NCI-H2227 (cell line): ENCODE data around the gene EPB41L1.
"Not testable (repeated sequence)": the region's sequence is repeated elsewhere in the genome, so short reads cannot be mapped to it uniquely, and the experiment has no call there.

Experiments used
- DNase-seq: peaks from one replicate; lab custom pipeline; 2025; ENCODE audit not compliant: unreplicated experiment; lab: John Stamatoyannopoulos, UW

Gene EPB41L1

DNA sequence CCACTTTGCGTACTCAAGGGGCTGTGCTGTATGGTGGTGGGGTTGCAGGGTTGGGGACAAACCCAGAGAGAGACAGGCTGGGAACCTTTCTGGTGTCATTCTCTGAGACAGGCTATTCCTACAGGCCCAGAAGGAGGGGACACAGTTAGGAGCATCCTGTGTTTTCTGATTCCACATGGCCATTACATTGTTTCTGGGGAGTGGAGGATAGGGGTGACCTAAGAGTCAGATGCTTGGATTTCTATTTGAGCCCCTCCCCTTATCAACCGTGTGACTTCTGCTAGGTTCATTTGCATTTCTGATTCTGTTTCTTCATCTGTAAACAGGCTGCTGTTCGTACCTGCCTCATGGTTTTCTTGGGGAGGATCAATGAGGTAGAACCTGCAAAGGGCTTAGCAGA is 29.4 kb upstream of the EPB41L1 start:
- no peak for DNase-seq

DNA sequence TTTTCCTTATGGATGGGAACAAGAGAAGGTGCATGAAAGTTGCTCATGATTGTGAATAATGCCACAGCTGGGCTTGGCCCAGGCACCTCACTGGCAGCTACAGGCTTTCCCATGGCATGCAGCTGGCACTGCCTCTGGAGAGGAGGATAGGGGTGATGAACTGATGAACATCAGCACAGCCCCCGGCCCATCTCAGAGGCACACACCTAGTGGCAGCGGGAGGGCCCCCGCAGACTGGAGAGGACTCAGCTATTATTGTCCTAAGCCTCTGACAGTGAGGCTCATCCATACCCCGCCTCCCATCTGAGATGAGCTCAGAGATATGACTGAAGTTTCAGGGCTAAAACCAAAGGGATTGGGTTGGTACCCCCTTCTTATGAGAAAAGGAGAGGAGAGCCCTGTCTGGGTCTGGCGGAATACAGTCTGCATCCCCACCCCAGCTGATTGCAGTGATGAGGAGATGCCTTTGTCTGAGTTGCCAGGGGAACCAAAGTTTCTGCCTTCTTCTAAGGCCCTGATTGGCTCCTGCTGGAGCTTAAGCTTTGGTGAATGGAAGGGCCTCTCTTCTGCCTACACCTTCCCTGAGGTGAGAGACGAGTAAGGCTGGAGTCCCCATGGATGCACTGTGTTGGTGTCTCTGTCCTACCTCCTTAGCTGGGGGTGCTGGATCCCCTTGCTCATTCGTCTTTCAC is 27.6 kb upstream of the EPB41L1 start:
- DNase-seq = peak; percentile 18

DNA sequence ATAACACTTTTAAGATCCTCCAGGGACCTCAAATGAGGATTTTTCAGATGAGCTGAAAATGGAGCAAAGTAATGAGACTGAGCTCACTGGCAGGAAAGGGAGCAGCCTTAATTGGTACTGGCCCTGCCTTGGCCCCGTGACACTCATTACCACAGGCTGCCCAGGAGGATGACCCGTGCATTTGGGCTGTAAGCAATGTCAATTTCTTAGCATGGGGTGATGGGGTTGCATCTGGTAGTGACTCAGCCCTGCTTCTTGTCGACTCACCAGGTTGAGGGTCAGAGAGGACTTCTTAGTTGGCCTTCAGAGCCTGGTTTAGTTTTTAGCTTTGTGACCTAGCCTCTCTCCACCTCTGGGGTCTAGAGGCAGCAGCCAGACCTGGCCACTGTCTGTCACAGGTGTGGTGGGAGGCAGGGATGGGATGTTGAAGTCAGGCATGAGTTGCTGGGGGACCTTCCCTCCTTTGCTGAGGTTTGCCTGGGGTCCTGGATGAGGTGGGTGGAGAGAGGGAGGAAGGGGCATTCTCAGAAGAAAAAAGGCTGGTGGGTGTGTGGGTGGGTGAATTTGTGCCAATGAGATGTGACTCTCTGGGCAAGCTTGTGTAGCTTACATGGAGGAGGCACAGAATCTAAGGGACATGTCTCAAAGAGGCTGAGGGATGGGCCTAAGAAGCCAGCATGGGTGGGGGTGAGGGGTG is 25.9 kb upstream of the EPB41L1 start:
- no peak for DNase-seq

DNA sequence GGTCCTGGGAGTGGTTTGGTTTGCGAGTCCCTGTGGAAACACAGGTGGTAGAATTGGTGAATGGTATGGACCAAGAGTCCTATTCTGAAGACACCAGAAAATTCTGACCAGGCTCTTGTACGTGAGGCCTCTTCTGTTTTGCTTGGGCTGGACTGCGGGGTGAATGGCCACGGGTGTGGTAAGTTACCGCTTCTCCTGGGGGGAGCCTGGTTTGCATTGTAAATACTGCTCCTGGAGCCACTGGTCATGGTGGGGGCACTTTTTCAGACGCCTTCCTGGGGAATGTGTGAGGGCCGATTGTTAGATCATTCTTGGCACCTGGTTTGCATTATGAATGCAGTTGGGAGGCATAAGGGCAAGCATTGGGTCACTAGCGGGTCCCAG is 25.4 kb upstream of the EPB41L1 start:
- DNase-seq = no peak

DNA sequence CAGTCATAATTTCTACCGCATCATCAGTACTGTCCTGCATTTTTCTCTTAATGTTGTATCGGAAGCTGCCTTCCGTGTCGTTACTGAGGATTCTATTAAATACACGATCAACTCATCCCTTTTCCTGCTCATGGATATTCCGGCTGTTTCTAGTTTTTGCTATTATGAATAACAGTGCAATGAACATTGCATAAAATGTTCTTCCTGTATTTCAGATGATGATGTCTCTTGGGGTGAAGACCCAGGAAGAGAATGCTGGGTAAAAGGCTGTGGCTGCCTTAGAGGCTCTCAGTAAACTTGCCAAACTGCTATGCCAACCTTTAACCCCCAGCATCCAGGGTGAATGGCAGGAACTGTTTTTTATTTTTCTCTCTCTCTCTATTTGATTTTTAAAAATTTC is 24.1 kb upstream of the EPB41L1 start:
- no peak for DNase-seq

DNA sequence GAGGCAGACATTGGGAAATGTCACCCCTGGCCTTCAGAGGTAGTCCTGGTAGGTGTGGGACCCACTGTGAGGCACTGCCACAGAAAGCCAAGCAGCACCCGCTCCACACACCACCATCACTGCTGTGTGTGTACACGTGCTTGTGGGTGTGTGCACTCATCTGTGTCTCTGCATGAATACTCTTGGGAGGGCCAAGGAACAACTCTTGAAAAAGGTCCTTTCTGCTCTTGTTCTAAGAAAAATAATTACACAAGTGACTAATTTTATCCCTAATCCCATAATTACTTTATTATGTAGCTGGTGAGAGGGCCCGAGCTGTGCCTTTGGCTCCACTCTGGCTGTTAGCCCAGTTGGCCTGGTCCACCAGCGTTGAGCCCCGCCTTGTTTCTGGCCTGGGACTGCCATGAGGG is 21.7 kb upstream of the EPB41L1 start:
- DNase-seq = no peak

DNA sequence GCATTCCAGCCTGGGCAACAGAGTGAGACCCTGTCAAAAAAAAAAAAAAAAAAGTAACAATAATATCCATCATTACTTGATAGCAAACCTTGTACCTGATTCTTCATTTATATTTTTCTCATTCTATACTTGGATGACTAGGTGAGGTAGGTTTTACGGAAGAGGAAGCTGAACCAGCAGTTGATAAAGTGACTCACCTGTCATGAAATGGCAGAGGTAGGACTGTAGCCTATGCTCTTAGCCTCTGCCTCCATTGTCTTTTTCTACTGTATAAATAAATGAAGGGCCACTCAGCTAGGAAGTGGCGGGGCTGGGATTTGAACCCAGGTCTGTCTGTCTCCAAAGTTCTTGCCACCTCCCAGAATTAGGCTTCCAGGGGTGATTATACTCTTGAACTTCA is 20.7 kb upstream of the EPB41L1 start:
- no peak for DNase-seq

DNA sequence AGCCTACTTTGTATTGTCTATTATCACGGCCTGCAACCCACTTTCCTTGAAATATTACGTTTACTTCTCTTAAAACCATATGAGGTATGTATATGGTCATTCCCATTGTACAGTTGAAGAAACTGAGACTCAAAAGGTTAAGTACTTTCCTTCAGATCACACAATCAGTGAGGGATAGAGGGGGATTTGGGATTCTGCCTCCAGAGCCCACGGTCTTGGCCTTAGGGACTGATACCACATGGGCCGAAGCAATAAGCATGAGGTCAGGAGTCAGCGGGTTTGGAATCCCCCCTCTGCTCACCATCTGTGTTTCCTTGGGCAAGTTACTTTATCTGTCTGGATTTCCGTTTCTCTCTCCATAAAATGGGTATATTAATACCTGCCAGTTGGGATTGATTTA is 19.4 kb upstream of the EPB41L1 start:
- DNase-seq = no peak

DNA sequence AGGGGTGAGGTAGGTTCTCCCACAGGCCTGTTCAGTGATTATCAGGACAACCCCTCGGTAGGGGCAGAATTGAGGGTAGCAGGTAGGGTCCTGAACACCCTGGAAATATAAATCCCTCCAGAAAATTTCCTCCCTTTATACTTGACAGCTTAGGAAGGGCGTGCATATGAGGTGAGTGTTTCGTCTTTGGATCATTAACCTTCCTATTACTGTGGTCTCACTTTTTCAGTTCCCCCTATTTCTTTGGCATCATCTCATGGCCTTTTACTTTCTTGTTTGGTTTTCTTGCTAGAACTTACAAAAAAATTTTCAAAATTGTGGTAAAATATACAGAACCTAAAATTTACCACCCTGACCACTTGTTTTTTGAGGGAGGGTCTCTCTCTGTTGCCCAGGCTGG is 18.7 kb upstream of the EPB41L1 start:
- DNase-seq = no peak

DNA sequence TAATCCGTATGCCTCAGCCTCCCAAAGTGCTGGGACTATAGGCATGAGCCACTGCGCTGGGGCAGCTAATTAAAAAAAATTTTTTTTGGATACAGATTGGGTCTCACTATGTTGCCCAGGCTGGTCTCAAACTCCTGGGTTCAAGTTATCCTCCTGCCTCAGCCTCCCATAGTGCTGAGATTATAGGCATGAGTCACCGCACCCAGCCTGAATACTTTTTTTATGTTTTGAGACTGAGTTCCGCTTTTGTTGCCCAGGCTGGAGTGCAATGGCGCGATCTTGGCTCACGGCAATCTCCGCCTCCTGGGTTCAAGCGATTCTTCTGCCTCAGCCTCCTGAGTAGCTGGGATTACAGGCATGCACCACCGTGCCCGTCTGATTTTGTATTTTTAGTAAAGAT is 17.2 kb upstream of the EPB41L1 start:
- not testable (repeated sequence) for DNase-seq

DNA sequence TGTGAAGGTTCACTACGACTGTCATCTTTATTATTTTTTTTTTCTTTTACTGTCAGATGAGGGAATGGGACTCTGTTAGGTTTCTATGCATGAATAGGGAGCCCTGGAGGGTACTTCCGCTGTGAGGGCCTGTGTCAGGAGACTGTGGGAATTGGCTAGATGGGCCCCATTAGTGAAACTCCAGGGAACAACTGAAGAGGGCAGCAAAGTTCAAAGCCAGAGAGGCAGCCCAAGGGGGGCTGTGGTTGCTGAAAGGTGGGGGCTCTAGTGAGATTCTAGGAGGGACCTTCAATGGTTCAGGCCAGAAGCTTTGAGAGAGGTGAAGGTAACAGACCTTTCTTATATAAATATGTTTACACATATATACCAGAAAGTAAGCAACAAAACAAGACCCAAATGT is 13.2 kb upstream of the EPB41L1 start:
- DNase-seq = no peak

DNA sequence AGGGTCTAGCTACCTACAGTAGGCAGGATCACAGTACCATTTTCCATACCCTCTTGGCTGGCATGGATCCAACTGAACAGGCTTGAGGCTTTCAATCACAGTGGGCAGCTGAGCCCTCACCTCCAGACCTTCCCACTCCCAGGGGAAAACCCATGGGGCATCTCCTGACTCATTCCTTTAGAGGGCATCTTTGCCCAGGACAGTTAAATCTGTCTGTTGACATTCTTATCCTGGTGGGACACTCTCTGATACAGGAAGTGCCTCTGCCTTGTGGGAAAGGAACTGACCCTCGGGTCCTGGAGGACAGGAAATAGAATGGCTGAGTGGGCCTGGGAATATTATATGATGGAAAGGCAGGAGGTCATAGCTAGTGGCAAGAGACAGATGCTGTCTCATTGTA is 10.2 kb upstream of the EPB41L1 start:
- DNase-seq = no peak

DNA sequence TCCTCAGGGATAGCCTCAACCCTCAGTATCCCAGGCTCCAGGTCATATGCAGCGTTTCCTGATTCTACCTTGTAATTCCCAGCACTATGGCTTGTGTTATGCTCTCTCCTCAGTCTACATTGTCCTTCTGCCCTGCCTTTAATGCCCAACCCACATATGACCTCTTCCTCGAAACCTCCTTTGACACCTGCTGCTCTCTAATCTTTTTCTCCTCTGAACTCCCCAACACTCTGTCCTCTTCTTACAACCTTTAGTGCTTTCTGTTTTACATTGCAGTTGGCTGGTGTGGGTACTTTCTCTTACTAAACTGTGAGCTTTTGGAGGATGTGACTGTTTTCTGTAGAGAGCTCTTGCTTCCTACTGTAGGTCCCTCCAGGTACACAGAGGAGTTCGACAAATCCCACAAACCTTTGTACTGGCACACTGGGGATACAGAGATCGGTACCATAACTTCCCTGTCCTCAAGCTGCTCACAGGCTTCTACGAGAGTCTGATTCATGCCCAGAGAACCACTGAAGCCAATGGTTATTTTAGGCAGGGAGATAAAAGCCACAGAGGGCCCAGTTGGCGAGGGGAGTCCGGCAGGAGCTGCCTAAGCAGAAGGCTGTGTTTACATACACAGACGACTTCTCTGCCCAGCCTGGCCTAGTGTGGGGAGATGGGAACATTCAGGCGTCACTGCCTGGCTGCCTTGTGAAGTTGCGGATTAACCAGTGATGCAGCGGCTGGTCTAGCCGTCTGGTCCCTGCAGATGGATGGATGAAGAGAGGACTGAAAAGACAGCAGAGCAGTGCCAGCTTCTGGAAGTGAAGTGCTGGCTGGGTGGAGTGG is 8.4 kb upstream of the EPB41L1 start:
- no peak for DNase-seq

DNA sequence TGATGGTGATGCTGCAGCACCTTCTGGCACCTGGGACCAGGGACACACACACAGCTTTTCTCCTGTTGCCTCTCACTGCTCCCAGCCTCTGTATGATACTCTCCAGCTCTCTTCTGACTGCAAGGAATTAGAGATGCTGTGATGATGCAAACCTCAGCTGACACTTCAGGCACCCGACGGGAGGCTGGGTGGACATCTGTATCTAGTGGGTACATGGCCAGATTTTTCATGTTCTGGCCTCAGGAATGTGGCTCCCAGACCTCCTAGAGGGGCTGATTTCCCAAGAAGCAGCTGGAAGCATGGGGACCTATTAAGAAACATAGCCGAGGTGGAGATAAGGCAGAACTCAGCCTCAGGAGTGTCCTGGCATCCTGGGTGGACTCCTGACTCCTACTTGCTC is 6.8 kb upstream of the EPB41L1 start:
- no peak for DNase-seq

DNA sequence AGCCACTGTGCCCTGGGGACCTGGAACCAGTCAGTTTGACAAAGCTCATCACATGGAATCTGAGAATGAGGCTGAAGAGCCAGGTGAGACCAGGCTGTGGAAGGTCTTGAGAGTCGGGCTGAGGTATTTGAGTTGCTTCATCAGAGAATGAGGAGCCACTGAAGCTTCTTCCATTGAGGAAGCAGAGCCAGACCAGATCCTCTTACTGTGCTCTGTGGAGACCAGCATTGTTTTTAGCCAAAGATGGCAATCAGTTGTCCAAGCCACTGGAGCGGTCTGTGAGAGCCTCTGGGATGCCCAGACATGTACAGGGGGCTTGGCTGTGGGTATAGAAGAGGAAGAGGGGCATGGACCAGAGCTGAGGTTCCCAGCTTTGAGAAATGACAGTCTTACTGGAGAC is 6.1 kb upstream of the EPB41L1 start:
- DNase-seq = no peak

DNA sequence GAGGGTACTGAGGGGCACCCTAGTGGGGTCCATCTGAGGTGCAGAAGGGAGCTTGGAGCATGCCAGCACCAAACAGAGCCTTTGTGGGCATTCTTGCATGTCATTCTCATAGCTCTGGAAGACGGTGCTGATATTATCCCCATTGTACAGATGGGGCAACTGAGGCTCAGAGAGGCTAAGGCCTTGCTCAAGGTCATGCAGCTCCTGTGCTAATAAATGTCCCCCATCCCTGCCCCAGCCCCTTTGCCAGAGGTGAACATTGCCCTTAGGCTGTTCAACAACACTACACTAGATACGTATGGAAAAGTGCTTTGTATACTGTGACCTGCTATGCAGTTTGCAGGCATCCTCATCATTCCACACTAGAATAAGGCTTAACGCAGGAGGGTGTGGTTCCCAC is 5.5 kb upstream of the EPB41L1 start:
- no peak for DNase-seq

DNA sequence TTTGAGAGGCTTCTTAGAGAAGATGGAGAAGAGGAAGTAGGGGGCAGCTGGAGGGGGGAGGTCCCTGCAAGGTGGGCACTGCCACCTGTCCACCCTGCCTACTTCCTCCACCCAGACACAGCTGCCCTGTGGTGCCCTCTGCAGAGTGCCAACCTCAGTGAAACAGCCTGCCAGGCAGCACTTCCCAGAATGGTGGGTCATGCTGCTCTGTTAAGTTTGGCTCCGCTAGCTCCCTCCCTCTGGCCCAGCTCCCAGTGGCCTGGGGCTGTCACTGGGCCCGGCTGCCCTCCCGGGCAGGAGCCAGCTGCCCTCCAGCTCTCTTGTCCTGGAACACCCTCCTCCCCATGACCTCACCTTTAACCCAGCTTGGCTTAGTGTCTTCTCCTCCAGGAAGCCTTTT is 5.1 kb upstream of the EPB41L1 start:
- no peak for DNase-seq

DNA sequence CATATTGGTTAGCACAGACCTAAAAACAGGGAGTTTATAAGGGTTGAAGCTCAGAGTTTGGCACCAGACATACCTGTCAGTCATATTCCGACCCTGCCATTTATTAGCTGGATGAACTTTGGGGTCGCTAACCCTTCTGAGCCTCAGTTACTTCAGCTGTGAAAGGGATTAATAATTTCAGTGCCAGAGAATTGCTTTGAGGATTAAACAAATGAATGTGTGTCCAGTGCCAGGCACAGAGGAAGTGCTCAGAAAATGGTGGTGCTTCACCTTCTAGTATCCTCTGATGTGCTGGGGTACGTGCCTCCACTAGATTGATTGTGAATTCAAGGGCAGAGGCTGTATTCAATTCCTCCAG is 4.1 kb upstream of the EPB41L1 start:
- DNase-seq = no peak

DNA sequence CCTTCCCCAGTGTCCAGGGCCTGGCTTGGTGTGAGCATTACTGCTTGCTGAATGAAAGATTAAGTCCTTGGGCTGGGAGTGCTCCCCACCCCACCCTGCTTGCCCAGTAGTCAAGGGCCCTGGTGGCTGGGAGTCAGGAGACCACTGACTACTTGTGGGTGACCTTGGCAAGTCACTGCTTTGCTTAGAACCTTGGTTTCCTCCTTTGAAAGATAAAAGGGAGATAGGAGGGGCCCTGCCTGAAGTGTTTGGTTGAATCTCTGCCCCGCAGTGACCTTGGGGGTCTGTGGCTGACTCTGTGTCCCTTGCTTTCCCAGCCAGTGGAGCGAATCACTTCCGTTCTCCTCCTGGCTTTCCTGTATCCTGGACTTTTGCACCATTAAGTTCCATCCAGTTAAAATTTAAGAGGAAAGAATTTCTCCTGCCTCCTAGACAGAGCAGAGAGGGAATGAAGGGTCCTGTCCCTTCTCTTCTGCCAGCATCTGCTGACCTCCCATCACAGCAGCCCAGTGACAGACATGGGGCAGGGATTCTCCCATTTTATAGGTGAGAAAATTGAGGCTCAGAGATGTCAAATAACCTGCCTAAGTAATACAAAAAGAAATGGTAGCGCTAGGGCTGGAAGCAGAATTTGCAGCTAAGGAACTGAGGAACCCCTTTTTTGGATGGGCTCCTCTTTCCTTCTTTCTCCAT is 3.5 kb upstream of the EPB41L1 start:
- DNase-seq = no peak

DNA sequence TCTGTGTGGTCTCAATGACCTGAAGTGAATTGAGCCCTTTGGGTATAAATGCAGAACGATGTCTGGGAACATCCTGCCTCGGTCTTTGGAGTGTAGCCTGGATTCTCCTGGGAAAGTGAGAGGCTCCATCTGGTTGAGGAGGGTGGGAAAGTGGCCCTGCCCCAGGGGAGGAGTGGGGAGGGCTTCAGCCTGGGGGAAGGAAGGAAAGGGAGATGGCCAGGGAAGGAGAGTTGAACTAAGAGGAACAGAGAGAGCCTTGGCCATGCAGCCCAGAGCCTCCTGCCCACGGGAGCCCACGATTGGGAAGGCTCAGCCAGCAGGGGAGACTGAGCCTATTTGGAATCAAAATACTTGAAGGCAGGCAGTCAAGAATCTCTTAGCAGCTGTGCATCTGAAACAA is 2.3 kb upstream of the EPB41L1 start:
- DNase-seq = no peak

DNA sequence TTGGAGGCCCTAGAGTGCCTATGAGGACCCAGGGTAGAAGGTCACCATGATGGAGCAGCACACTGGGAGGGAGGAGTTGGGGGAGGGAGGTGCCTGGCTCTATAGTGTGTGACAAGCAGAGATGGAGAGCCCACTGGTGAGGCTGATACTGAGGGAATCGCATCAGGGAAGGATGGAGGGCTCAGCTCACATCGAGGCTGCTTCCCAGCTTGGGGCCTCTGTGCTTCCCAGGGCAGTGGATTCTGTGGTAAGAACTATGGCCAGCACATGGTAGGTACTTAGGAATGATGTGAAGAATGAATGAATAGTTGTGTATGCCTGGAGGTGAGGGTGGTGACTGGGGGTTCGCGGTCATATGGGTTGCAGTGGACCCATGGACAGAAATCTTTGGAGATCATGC is 1.3 kb upstream of the EPB41L1 start:
- DNase-seq = no peak
